SJCRH30 (cell line): ENCODE measurements around the gene TSPAN9. TPM values are rescaled to one million over a fixed set of nuclear protein-coding genes. Genes with fewer than 3 reads are reported as not detected.

Source experiments
- DNase-seq, 2 experiments: peaks; one replicate each; pipeline ENCODE4 v3.0.0-alpha.2; 2015 to 2020
- H3K27ac ChIP-seq: fragments of 250-450 bp; sonication (Bioruptor Pico); 2 replicates; pipeline ENCODE4 v1.5.1; 2020; ENCODE audit warnings: mild to moderate bottlenecking, moderate library complexity
- H3K27me3 ChIP-seq: fragments of 250-450 bp; sonication (Bioruptor Pico); 2 replicates; pipeline ENCODE4 v1.5.1; 2020; ENCODE audit warnings: mild to moderate bottlenecking, moderate library complexity
- H3K36me3 ChIP-seq: fragments of 250-450 bp; sonication (Bioruptor Pico); 2 replicates; pipeline ENCODE4 v1.5.1; 2020; ENCODE audit warnings: mild to moderate bottlenecking, moderate library complexity
- H3K4me1 ChIP-seq: fragments of 250-450 bp; sonication (Bioruptor Pico); 2 replicates; pipeline ENCODE4 v1.5.1; 2020; ENCODE audit warnings: mild to moderate bottlenecking, moderate library complexity
- H3K4me3 ChIP-seq: fragments of 250-450 bp; sonication (Bioruptor Pico); 2 replicates; pipeline ENCODE4 v1.5.1; 2020; ENCODE audit warnings: mild to moderate bottlenecking, moderate library complexity
- H3K9me3 ChIP-seq: fragments of 250-450 bp; sonication (Bioruptor Pico); replicated peaks from 2 replicates; pipeline ENCODE4 v1.5.1; 2020; ENCODE audit warnings: mild to moderate bottlenecking, moderate library complexity
- total RNA-seq: library from RNA; depleted of rRNA; stranded (reverse); fragments of >200 nt; shearing (Covaris generic); gene quantifications from 2 replicates; pipeline ENCODE4 v1.2.3, GENCODE V29; 2014

Gene TSPAN9
- total RNA-seq, 1 experiment from 2014 or later, result 210 TPM

DNA sequence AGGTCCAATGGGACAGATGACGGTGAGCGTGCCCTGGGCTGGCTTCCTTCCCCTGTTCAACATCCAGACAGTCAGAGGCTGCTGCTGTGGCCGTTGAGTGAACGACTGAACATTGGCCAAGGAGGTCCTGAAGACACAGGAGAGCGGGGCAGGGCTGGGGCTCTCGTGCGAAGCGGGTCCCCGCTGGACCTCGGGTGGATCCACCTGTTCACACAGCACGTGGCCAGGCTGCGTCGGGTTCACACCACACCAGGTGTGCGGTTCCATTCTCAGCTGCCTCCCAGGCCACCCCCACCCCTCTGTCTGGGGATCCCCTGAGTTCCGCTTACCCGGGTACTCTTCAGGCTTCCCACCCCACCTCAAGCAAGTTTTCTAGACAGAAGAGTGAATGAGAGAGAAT lies 214.8 kb downstream of the TSPAN9 start:
- Histone ChIP-seq H3K4me3 (no peak overlapping the region), H3K27me3 (no peaks in the 10 kb centered on the region), H3K9me3 (no peaks in the 10 kb centered on the region), H3K4me1 (peaks cover 12% of the 10 kb centered on the region; the same call in 1 of the 2 replicates), H3K36me3 (peaks cover 14% of the 10 kb centered on the region), H3K27ac (no peak overlapping the region)
- DNase-seq, result no peak

DNA sequence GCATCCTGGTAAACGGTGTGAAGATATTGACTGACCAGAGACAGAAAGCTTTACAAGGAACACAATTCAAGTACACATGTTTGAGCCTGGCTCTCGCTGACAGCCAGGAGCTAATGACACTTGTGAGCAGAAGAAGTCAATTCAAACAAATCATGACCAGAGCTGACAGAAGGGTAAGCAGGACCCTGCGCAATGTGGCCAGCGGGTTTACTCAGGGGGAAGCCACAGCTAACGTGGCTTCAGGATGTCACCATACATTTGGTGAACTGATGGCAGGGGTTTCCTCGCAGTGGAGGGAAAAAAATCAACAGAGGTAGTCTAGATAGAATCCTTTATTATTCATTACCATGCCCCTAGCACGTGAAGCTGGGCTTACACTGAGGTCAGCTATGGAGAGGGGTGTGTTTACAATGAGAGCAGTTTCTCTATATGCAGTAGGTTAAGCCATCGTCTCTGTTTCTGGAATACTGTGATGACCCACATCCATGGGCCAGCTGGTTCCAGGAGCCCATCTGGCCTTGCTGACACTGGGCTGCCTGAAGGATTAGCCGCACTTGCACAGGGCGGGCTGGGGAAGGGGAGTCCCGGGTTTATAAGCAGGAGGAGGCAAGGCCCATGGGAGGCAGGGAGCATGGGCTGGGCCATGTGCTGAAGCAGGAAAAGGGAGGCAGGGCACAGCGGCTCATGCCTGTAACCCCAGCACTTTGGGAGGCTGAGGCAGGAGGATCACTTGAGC lies 215.7 kb downstream of the TSPAN9 start:
- H3K27ac ChIP-seq, result no peak overlapping the region
- no peaks in the 10 kb centered on the region for H3K27me3 ChIP-seq
- peaks cover 7% of the 10 kb centered on the region for H3K36me3 ChIP-seq
- H3K9me3 ChIP-seq, result no peaks in the 10 kb centered on the region
- no peak for DNase-seq
- H3K4me3 ChIP-seq, result no peak overlapping the region
- H3K4me1 ChIP-seq, result peaks cover 12% of the 10 kb centered on the region; the same call in 1 of the 2 replicates

DNA sequence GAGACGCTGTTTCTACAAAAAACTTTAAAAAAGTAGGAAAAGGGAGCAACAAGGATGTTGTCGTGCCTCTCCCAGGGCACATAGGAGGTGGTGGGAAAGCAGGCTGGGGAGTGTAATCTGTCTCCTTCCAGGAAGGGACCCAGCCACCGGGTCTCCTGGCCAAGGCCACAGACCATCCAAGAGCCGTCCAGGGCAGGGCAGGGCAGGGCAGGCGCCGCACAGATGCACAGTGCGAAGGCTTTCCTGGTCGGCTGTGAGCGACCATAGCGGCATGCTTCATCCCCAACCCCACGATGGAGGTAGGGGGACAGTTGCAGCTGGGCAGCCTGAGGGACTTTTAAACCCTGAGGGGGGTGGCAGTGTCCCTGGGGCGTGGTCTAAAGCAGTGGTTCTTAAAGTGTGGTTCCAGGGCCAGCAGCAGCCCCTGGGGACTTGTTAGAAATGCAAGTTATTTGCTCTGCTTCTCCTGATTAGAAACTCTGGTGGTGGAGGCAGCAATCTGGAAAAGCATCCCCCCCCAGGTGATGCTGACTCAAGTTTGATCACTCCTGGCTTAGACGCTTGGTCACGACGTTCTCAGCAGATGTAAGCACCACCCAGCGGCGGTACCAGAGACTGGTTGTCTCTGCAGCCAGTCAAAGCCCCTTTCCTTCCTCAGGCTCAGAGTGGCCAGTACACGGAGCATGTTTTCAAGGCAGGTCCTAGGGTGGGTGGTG lies 216.4 kb downstream of the TSPAN9 start:
- H3K4me1 ChIP-seq, result peaks cover 12% of the 10 kb centered on the region; the same call in 1 of the 2 replicates
- DNase-seq, result no peak
- H3K27ac ChIP-seq, result no peak overlapping the region

DNA sequence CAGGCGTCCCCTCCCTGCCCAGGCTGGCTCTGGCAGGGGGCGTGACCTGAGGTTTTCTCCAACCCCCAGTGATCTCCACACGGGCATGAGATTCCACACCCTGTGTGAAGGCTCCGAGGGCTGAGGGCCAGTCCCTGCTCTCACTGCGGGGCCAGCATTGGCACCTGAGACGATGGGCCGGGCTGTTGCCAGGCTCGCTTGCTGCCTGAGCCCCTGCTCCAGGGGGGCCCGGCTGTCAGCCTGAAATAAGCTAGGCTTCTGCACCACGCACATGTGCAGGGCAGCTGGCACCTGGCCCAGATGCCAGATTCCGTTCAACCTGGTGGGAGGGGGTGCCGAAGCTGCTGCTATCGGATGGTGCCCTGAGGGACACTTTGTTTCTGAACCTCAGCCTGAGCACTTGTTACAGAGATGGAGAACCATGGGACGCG lies 217.3 kb downstream of the TSPAN9 start:
- Histone ChIP-seq H3K36me3 (no peaks in the 10 kb centered on the region; the same call in none of the 2 replicates), H3K27me3 (no peaks in the 10 kb centered on the region), H3K4me1 (peaks cover 16% of the 10 kb centered on the region), H3K27ac (no peak overlapping the region), H3K9me3 (no peaks in the 10 kb centered on the region), H3K4me3 (no peak overlapping the region)
- no peak for DNase-seq

More for the DNA sequence above, 216.4 kb downstream of the TSPAN9 start:
- Histone ChIP-seq H3K27me3 (no peaks in the 10 kb centered on the region), H3K4me3 (no peak overlapping the region), H3K9me3 (no peaks in the 10 kb centered on the region), H3K36me3 (peaks cover 3% of the 10 kb centered on the region)

DNA sequence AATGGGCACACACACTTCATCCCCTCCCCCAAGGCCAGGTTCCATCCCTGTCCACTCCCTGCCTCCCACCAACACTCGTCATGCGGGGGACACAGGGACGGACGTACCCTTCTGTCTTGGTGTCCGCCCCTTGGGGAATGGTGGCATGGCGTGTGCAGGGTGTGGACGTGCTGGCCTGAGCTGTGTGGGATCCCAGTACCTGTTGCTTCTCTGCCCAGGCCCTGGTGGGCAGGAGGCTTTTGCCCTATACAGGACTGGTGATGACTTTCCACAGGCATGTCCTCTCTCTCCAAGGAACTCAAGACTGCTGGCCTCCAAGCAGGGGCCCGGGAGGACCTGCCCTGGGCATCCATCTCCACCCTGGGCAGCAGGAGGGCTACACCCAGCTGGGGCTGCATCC lies 218.0 kb downstream of the TSPAN9 start:
- Histone ChIP-seq H3K27me3 (no peaks in the 10 kb centered on the region), H3K4me1 (peaks cover 20% of the 10 kb centered on the region), H3K36me3 (no peaks in the 10 kb centered on the region; the same call in none of the 2 replicates), H3K9me3 (no peaks in the 10 kb centered on the region), H3K27ac (no peak overlapping the region), H3K4me3 (no peak overlapping the region)
- DNase-seq, result no peak

DNA sequence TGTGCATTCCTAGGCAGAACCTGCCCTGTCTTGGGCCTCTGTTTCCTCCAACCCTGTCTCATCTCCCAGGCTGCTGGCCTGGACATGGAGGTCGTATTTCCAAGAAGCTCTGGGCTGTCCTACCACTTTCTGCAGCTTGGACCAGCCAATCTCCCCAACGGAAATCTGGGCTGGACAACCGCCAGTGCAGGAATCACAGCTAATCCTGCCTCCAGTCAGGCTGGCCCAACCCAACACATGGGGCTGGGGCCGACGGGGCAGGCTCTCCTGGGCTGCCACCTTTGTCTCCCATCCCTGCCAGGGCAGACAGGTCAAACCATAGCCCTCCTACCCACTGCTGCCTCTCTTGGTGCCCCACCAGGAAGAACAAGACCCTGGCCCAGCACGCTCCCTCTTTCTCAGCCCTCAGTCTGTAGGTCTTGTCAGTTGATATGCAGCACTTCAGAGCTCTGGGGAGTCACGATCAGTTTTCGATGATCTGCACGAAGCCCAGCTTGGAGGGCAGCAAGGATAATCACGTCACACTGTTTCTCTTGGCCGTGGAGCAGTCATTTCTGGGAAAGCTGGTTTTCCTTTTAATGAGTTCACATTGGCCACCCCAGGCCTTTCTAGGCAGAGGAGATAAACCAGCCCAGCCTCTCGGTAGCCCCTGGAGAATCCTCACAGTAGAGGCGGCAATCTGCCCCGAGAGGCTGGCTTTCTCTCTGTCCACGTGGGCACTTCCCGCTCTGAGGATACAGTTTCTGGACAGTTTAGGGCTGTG lies 218.6 kb downstream of the TSPAN9 start:
- peaks cover 22% of the 10 kb centered on the region for H3K4me1 ChIP-seq
- no peaks in the 10 kb centered on the region for H3K9me3 ChIP-seq
- H3K4me3 ChIP-seq, result no peak overlapping the region
- H3K27me3 ChIP-seq, result no peaks in the 10 kb centered on the region
- peak in 1 of 2 experiments; percentile 59 for DNase-seq
- no peak overlapping the region for H3K27ac ChIP-seq
- H3K36me3 ChIP-seq, result no peaks in the 10 kb centered on the region; the same call in none of the 2 replicates

DNA sequence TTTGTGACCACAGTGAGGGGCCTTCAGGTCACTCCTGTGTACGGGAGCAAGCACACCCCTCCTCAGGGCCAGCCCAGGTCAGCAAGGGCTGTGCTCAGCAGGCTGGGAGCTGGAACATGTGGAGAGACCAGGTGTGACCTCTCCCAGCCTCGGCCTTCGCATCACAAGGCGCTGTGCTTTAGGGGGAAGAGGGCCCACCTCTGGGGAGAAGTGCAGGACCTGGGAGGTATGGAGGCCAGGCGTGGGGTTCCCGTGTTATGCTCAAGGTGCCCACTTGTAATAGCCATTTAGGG lies 219.2 kb downstream of the TSPAN9 start:
- H3K4me3 ChIP-seq, result no peak overlapping the region
- no peaks in the 10 kb centered on the region for H3K27me3 ChIP-seq
- DNase-seq, result no peak
- peaks cover 22% of the 10 kb centered on the region for H3K4me1 ChIP-seq
- no peaks in the 10 kb centered on the region; the same call in 1 of the 2 replicates for H3K36me3 ChIP-seq
- no peaks in the 10 kb centered on the region for H3K9me3 ChIP-seq
- H3K27ac ChIP-seq, result no peak overlapping the region

DNA sequence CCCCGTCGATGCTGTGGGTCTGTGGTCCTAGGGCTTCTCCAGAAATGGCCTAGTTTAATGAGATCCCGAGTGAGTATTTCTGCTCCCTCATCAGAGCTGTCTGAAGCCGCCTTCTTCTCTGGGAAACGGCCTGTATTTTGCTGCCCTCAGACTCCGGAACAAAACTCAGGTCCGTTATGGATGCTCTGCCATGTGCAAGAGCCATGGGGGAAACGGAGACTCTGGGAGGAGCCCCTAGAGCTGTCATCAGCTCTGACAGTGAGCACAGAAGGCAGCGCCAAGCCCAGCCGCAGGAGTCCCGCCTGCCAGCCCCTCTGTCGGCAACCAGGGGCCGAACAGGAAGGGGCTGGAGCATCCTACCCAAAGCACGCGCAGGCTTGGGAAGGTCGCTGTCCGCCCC lies 221.4 kb downstream of the TSPAN9 start:
- H3K27me3 ChIP-seq, result no peaks in the 10 kb centered on the region

DNA sequence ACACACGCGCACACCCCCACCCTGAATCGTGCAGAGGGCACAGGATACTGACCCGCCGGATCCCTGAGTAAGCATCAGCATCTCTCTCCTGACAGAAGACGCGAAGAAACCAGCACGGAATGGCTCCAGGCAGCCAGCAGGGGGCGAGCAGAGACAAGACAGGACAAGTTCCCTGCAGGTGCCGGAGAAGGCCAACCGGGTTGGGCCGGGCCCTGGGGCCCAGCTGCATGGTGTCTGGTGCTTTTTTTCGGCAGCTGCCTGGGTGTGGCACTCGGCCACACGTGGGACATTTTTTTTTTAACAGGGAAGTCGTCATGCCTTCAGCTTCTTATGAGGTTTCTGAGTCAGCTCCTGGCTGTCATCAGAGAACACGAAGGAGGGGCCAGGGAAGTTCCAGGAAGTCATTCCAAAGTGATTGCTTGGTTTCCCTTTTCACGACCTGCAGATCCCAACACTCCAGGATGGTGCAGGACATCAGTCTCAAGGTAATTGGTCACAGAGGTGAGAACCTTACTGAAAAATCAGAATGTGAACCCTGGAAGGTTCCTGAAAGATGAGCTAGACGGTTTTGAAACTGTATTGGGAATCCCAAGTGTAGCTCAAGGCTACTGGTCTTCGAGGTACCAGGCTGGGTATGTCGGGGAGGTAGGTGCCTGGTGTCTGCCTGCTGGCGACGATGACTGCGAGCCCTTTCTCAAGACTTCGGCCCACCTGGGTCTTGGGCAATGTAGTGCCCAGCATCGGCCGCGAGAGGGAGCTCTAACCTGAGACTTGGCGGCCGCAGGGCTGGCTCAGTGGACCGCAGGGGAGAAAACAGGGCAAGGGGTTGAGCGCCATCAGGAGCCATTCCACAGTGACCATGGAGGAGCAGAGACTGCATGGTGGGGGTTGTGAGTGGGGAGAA lies 223.0 kb downstream of the TSPAN9 start:
- no peaks in the 10 kb centered on the region for H3K27me3 ChIP-seq
- H3K27ac ChIP-seq, result peak overlapping the region; percentile 40
- H3K4me3 ChIP-seq, result no peak overlapping the region
- H3K36me3 ChIP-seq, result no peaks in the 10 kb centered on the region
- peak; percentile 94 to 95 for DNase-seq
- peaks cover 27% of the 10 kb centered on the region for H3K4me1 ChIP-seq
- H3K9me3 ChIP-seq, result no peaks in the 10 kb centered on the region

More for the DNA sequence above, 221.4 kb downstream of the TSPAN9 start:
- Histone ChIP-seq H3K36me3 (no peaks in the 10 kb centered on the region), H3K9me3 (no peaks in the 10 kb centered on the region), H3K4me3 (no peak overlapping the region), H3K27ac (no peak overlapping the region), H3K4me1 (peaks cover 20% of the 10 kb centered on the region)
- DNase-seq, result no peak

DNA sequence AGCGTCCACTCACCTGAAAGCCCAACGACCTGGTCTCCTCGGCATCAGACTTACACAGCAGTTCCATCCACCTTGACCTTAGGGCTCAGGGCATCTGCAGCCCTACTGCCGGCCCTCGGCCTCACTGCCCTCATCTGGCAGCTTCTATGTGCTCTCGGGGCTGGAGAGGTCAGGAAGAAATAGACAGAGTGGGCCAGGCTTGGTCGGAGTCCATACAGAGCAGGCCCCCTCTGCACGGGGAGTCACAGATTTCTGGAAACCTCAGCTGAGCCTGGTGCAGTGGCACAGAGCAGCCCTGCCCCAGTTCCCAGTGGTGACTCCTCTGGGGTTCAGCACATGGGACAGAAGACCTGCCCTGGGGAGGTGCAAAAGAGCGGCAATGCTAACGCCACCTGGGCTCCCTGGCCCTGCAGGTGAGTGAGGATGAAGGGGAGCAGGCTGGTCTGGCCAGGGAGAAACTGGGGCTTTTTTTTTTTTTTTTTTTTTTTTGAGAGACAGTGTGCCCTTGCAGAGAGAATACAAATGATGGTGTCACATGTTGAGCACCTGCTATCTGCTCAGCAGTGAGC lies 223.7 kb downstream of the TSPAN9 start:
- Histone ChIP-seq H3K9me3 (no peaks in the 10 kb centered on the region), H3K27ac (no peak overlapping the region), H3K4me1 (peaks cover 23% of the 10 kb centered on the region), H3K36me3 (no peaks in the 10 kb centered on the region), H3K27me3 (no peaks in the 10 kb centered on the region), H3K4me3 (no peak overlapping the region)
- no peak for DNase-seq

DNA sequence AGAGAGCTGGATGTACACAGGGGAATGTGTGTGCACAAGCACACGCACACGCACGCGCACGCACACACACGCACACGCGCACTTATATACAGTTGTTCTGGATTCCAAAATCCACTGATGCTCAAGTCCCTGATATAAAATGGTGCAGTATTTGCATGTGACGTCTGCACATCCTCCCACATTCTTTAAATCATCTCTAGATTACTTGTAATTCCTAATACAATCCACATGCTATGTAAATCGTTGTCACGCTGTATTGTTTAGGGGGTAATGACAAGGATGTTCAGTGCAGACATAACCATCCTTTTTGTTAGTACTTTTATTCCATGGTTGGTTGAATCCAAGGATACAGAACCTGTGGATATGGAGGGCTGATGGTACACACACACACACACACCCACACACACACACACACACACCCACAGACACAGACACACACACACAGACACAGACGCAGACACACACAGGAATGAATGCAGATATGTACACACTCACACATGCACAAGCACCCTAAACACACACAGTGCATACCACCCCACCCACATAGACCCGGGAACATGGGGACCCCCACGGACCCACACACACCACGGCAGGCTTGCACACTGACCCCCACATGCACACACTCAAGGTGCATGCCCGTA lies 225.3 kb downstream of the TSPAN9 start:
- no peak overlapping the region for H3K27ac ChIP-seq
- no peak overlapping the region for H3K4me3 ChIP-seq
- H3K4me1 ChIP-seq, result peaks cover 23% of the 10 kb centered on the region

DNA sequence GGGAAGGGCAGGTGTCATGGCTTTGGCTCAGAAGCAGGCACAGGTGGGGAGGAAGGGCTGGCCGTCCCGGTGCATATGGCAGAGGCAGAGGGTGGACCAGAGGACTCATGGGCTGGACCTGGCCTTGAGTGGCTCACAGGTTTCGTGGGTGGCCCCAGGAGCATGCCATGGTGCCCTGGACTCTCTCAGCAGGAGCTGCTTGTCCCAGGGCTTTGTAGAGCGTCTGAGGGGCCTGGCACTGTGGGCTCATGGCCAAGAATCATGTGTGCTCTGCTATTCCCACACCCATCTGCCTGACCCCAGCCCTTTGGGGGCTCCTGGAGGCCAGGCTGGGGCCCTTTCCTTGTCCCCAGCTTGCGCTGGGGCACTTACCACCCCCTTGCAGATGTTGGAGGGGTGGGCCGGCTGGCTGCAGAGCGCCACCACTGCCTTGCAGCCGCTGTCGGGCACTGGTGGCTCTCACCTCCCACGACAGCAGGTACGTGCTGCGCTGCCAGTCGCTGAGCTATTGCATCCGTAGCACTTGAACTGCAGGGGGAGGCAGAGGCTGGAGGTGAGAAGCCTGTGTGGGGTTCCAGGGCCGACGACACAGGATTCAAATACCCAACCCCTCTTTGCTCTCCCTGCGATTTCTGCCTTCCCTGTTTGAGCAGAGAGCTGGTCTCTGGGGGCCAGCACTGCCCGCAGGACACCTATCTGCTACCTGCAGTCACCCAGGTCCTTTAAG lies 226.4 kb downstream of the TSPAN9 start:
- Histone ChIP-seq H3K4me1 (peaks cover 23% of the 10 kb centered on the region), H3K27me3 (no peaks in the 10 kb centered on the region), H3K9me3 (no peaks in the 10 kb centered on the region), H3K27ac (peak overlapping the region; percentile 30), H3K36me3 (no peaks in the 10 kb centered on the region), H3K4me3 (no peak overlapping the region)
- DNase-seq, result peak in 1 of 2 experiments; percentile 53

More for the DNA sequence above, 225.3 kb downstream of the TSPAN9 start:
- Histone ChIP-seq H3K9me3 (no peaks in the 10 kb centered on the region), H3K36me3 (no peaks in the 10 kb centered on the region), H3K27me3 (no peaks in the 10 kb centered on the region)
- DNase-seq, result no peak
